ENCODE measurements around the gene HK1.

DNA sequence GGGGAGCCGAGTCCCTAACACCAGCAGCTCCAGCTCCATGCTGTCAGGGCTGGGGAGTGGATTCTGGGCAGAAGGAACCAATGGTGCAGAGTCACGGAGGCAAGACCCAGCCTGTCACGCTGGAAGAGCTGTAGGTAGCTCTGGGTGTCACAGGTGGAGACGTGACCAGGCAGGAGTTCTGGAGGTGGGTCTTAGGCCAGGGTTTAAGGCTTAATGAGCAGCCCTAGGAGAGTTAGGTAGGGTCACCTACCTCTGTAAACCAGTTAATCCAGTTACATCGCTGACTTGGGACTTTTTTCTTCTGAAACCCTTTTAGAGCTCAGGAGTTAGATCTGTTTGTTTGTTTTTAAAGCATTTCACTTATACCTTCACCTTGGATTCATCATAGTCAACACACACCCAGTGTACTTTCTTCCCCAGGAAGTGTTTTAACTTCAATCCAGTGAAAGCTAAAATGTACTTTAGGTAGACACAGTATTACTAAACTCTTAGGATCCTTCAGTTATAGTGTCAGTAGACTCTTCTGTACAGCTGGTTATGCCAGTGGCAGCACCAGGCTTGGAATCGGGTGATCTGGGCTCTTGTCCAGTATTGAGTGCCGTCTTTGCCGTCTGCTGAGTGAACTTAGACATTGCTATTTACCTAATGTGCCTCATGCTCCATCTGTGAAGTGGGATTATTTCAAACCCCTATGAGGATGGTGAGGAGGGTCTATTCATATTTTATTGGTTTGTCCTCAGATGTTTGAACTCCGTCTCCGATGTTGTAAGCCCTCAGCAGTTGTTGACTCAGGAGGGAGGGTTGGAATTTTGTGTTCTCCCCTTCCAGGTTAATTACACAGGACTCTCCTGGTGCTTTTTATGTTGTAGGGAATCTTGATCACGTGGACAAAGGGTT is 107.4 kb downstream of the HK1 start:
- TF ChIP-seq TP53 (CRISPR knock-in tag; IDR thresholded peaks at IDR 0.05) (no peak), ZNF138 (CRISPR knock-in tag; conservative IDR thresholded peaks at IDR 0.05) (no peak)
